GM18505 (cell line): ENCODE measurements around the gene CKS2.

Experiments used
- ATAC-seq: cut with Tn5 transposase; IDR thresholded peaks from one replicate; pipeline ENCODE4 v1.9.1; 2021; ENCODE audit not compliant: unreplicated experiment
- POLR2A ChIP-seq: IDR thresholded peaks from 4 replicates; pipeline ENCODE4 v1.6.1; 2011; ENCODE audit warnings: borderline replicate concordance; ENCODE audit not compliant: insufficient read depth, insufficient read length; ENCODE audit errors: extremely low read depth

Gene CKS2

DNA sequence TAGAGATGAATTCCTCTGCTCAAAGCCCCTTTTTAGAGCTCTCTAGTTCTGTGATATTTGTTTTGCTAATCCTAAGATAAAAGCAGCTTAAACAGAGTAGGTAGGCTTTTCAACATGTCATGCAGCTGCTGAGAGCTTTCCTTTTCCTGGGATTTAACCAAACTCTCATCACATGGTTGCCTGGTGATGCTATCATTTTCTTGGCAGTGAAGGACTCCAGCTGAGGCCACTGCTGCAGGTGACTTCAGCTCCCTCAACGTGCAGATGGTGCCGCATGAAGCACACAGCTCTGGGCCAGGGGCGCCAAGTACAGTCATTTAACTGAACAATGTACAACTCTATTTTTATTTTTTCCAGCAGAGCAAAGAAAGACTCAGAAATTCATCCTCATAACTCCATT, 49.5 kb downstream of the CKS2 start:
- no peak for TF ChIP-seq POLR2A
- no peak for ATAC-seq

DNA sequence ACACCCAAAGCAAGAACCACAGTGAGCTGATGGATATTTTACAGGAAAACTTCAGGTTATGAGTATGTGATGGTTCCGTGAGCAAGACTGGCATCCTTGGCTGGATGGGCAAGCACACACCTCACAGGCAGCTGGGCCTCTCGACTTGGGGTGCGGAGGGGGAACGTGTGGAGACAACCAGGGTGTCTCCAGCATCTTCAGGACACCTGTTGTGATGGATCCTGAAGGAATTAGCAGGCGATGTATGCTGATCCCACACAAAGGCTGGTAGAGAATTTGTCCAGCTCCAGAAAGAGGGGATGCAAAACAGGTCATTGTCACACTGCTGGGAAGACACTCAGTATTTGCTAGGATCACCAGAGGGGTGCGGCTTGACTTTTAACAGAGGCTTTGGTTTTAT, 50.0 kb downstream of the CKS2 start:
- TF ChIP-seq POLR2A = no peak
- ATAC-seq = no peak

DNA sequence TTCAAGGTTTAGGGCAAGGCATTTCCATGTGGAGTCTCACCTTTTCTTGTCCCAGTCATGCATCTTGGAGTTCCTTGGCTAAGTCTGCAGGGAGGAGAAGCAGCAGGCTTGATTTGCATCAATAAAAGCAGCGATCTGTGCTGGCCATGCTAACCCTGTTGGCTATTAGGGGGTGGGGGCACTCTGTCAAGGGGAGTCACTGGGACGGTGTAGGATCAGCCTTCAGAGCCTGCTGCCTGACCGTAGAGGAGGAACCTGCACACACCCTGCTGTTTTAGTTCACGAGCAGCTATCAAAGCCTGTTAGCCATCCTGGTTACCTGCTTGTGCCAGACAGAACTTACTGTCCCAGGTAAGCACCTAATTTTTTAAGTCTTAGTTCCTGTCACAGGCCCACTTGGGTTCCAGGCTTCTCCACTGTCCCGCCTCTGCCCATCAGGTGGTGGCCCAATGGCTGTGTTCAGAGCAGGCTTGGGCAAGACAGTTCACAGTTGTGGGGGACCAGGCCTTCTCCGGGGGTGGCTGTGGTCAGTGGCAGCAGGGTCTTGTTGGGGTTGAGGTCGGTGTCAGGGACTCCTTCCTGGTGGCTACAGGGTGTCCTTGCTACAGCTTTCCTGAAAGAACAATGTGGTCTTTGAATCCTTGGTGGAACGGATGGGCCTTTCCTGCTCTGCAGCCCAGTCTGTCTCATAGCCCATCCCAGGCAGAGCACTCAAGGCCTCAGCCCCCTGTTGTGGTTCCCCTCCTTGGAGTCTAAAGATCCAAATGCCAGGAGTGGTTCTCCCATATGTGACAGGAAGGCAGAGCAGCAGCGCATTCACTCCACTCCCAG, 51.0 kb downstream of the CKS2 start:
- TF ChIP-seq POLR2A = no peak
- ATAC-seq = no peak

DNA sequence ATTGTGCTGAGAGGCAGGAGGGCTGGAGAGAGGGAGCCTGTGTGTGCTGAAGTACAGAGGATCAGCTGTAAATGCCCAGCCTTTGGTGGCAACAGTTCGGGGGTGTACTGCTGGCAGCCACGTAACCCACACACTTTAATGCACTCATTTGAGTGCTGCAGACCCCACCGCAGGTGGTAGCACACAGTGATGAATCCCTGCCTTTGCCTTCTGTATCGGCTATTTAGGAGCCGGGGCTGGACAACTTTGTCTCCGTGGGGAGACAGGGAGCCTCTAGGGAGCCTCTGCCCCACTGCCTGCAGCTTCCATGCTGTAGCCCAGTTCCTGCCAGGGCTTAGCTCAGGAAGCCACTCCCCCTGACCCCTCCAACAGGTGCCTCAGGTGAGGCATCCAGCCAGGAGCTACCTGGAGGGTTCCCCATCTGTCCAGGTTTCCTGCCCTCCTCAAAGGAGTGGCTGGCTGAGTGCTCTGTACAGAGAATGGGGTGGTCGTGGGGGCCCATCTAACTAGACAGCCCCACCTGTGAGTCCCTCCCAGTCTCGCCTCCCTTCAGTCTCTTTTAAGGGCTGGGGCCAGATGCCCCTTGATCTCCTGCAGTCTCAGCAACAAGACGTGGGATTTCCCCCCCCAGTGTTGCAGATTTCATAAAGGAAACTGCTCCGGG, 51.8 kb downstream of the CKS2 start:
- no peak for ATAC-seq
- no peak for TF ChIP-seq POLR2A

DNA sequence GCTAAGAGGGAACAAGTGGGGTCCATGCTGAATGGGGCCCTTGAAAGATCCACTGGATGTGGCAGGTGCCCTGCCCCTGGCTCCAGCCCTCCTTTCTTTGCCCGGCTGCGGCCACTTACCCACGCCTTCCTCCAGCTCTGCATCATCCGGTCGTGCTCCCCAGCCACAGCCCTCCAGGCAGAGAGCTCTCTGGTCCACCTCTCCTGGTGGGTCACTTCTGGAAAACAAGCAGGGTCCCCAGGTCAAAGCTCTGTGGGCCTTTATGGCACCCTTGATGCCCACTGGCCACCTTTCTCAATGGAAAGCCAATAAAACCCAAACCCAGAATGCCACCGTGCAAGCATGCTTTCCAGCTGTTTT, 52.3 kb downstream of the CKS2 start:
- TF ChIP-seq POLR2A = no peak
- ATAC-seq = no peak

DNA sequence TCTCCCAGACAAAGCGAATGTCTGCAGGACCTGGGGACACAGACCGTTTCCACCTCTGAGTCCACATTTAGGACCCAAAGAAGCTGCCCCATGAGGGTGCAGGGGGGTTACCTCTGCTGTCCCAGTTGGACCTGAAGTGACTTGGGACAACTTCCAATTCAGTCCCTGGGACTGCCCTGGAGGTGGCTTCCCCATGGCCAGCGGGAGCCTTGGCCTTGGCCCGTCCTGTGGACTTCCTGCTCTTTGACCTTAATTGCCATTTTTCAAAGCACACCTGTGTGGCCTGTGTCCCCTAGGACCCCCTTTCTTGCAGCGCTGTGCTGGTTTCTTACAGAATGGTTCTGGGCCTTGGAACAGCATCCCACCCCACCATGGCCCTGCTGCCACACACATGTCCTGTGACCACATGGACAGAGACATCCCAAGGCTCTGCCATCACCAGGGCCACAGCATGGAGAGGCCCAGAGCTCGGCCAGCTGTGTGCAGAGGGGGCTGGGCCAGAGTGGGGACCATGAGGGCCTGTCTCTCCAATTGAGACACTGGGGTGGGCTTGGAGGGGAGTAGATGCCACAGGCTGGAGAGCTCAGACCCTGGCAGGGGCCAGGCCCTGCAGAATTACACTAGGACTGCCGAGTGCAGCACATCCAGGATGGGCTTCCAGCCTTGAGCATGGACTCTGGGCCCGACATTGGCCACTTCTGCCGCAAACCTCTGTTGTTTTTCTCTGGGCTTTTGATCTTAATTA, 53.1 kb downstream of the CKS2 start:
- no peak for TF ChIP-seq POLR2A
- ATAC-seq = no peak

DNA sequence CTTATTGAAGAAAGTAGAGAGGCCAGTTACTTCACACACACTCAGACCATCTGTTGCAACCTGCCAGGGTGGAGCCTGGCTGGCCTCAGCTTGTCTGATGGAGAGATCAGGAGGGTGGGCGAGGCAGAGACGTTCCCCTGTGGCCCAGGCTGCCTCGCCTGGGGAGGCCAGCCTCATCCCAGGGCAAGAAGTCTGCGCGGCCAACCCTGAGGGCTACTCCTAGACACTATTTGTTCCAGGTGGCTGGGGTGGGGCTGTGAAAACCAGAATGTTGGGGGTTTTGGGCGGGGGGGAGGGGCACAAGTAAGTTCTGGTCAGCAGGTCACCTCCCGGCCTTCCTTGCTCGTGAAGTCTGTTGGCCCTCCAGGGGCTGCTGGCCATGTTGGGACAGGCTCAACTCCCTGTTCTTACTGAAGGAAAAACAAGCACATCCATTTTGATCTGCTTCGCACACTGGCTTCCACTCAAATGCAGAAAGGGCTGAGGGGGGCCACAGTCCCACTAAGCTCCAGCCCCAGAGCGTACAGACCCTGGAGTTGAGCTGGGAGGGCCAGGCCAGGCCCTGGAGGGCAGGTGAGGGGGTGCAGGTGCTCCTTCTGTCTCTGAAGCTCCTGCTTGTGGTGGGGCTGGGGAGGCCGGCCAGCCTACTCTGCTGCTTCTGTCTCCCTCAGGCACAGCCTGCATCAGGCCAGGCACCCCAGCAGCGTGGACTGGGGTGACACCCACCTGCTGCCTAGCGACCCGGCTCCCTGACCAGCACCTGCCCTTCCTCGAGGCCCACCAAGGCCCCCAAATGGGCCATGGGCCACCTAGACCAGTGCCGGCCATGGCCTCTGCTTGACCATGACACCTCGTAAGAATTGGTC, 53.9 kb downstream of the CKS2 start:
- no peak for TF ChIP-seq POLR2A
- ATAC-seq = no peak

DNA sequence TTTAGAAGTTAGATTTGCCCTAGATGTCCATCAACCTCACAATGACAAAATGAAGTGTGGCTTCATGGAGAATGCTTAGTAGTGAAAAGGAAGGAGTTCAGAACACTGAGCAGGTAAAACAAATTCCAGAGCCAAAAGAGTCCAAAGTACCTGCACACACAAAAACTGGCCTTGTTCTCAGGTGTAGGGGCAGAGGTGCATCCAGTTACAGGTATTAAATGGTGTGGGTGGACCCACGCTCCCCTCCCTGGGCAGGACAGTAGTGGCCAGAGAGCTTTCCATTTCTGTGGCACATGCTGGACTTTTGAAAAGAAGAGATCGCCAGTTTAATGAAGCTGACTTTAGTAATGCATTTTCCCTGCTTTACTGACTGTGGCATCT, 54.5 kb downstream of the CKS2 start:
- no peak for ATAC-seq

More for the DNA sequence above, 54.5 kb downstream of the CKS2 start:
- no peak for TF ChIP-seq POLR2A
